Stimulated activated effector memory CD8-positive, alpha-beta T cell treated with anti-CD3 and anti-CD28 coated beads, Interleukin-12 subunit alpha, Interleukin-12 subunit beta, amount 100 ng/mL, for 72 hours (primary cell): ENCODE data around the gene ANKS1B.
A peak's percentile ranks its signal among the peaks of the same experiment; 100 is the strongest.

Experiments
- ATAC-seq: fragments of 150-1000 bp; cut with Tn5 transposase; 2 replicates; pipeline ENCODE4 v1.10.0; 2021
- DNase-seq, 2 donors: peaks; one replicate each; pipeline ENCODE4 v3.0.0; 2021 to 2022; ENCODE audit warnings: low spot score in 2 of 2
- H3K27ac Mint-ChIP-seq: one replicate; pipeline ENCODE4 v1.8.0; 2022; ENCODE audit warnings: mild to moderate bottlenecking, mixed read lengths
- H3K36me3 Mint-ChIP-seq: one replicate; pipeline ENCODE4 v1.8.0; 2022; ENCODE audit warnings: mild to moderate bottlenecking, mixed read lengths
- H3K4me1 Mint-ChIP-seq: one replicate; pipeline ENCODE4 v1.8.0; 2022; ENCODE audit warnings: mixed read lengths
- H3K4me3 Mint-ChIP-seq: one replicate; pipeline ENCODE4 v1.8.0; 2022; ENCODE audit warnings: mild to moderate bottlenecking, mixed read lengths
- H3K9me3 Mint-ChIP-seq: one replicate; pipeline ENCODE4 v1.8.0; 2022; ENCODE audit warnings: mixed read lengths

The ANKS1B gene

GRCh38 chr12:98733667-98734350 lies 1250.9 kb downstream of the ANKS1B start:
- DNase-seq (no peak), ATAC-seq (no peak)
- Mint-ChIP-seq H3K36me3 (peaks cover 50% of the 10 kb centered on the region), H3K4me1 (peaks cover 9% of the 10 kb centered on the region), H3K27ac (no peak overlapping the region), H3K9me3 (no peaks in the 10 kb centered on the region), H3K4me3 (no peak overlapping the region)

- H3K4me1 Mint-ChIP-seq: peaks cover 2% of the 10 kb centered on the region
- no peak overlapping the region for H3K4me3 Mint-ChIP-seq
Observed at GRCh38 chr12:98730412-98730811, 1254.3 kb downstream of the ANKS1B start.

GRCh38 chr12:98727196-98727595 lies 1257.5 kb downstream of the ANKS1B start:
- H3K4me1 Mint-ChIP-seq: peaks cover 16% of the 10 kb centered on the region
- no peaks in the 10 kb centered on the region for H3K9me3 Mint-ChIP-seq
- no peak overlapping the region for H3K4me3 Mint-ChIP-seq
- DNase-seq: no peak
- H3K36me3 Mint-ChIP-seq: peaks cover 78% of the 10 kb centered on the region
- H3K27ac Mint-ChIP-seq: no peak overlapping the region
- ATAC-seq: no peak

More at GRCh38 chr12:98730412-98730811, 1254.3 kb downstream of the ANKS1B start:
- DNase-seq (no peak), ATAC-seq (no peak)
- Mint-ChIP-seq H3K36me3 (peaks cover 77% of the 10 kb centered on the region), H3K9me3 (no peaks in the 10 kb centered on the region), H3K27ac (peak overlapping the region; percentile 64)

- H3K4me3 Mint-ChIP-seq: no peak overlapping the region
- ATAC-seq (peak; percentile 77), DNase-seq (peak; percentile 29 to 76)
- peaks cover 74% of the 10 kb centered on the region for H3K36me3 Mint-ChIP-seq
- peak overlapping the region; percentile 40 for H3K27ac Mint-ChIP-seq
- no peaks in the 10 kb centered on the region for H3K9me3 Mint-ChIP-seq
- H3K4me1 Mint-ChIP-seq: peaks cover 16% of the 10 kb centered on the region
Observed at GRCh38 chr12:98725476-98726247, 1259.1 kb downstream of the ANKS1B start.

- peak; percentile 85 for ATAC-seq
- Mint-ChIP-seq H3K4me3 (no peak overlapping the region), H3K4me1 (peaks cover 16% of the 10 kb centered on the region), H3K36me3 (peaks cover 70% of the 10 kb centered on the region), H3K27ac (peak overlapping the region; percentile 40), H3K9me3 (no peaks in the 10 kb centered on the region)
- no peak for DNase-seq
Observed at GRCh38 chr12:98724384-98725155, 1260.2 kb downstream of the ANKS1B start.

- no peak for DNase-seq
- Mint-ChIP-seq H3K9me3 (no peaks in the 10 kb centered on the region), H3K36me3 (peaks cover 69% of the 10 kb centered on the region), H3K4me3 (no peak overlapping the region), H3K27ac (peak overlapping the region; percentile 20), H3K4me1 (peaks cover 16% of the 10 kb centered on the region)
- ATAC-seq: no peak
Observed at GRCh38 chr12:98721204-98721702, 1263.5 kb downstream of the ANKS1B start.

GRCh38 chr12:98719515-98720504 lies 1264.9 kb downstream of the ANKS1B start:
- H3K27ac Mint-ChIP-seq: peak overlapping the region; percentile 8
- ATAC-seq (no peak), DNase-seq (no peak)
- peaks cover 9% of the 10 kb centered on the region for H3K4me1 Mint-ChIP-seq
- no peak overlapping the region for H3K4me3 Mint-ChIP-seq
- H3K9me3 Mint-ChIP-seq: no peaks in the 10 kb centered on the region
- peaks cover 68% of the 10 kb centered on the region for H3K36me3 Mint-ChIP-seq

GRCh38 chr12:98714426-98714825 lies 1270.3 kb downstream of the ANKS1B start:
- ATAC-seq (no peak), DNase-seq (no peak)
- Mint-ChIP-seq H3K9me3 (no peaks in the 10 kb centered on the region), H3K4me3 (no peak overlapping the region), H3K27ac (no peak overlapping the region), H3K36me3 (peaks cover 72% of the 10 kb centered on the region), H3K4me1 (no peaks in the 10 kb centered on the region)

GRCh38 chr12:98709022-98709421 lies 1275.7 kb downstream of the ANKS1B start:
- H3K4me1 Mint-ChIP-seq: no peaks in the 10 kb centered on the region
- H3K4me3 Mint-ChIP-seq: no peak overlapping the region
- no peak for ATAC-seq
- H3K36me3 Mint-ChIP-seq: peaks cover 53% of the 10 kb centered on the region
- DNase-seq: no peak
- peak overlapping the region; percentile 1 for H3K27ac Mint-ChIP-seq
- no peaks in the 10 kb centered on the region for H3K9me3 Mint-ChIP-seq

GRCh38 chr12:98701166-98701565 lies 1283.6 kb downstream of the ANKS1B start:
- no peak for ATAC-seq
- Mint-ChIP-seq H3K36me3 (peaks cover 33% of the 10 kb centered on the region), H3K27ac (no peak overlapping the region), H3K4me1 (peaks cover 15% of the 10 kb centered on the region), H3K4me3 (no peak overlapping the region), H3K9me3 (no peaks in the 10 kb centered on the region)
- no peak for DNase-seq

- H3K36me3 Mint-ChIP-seq: peaks cover 46% of the 10 kb centered on the region
- H3K4me1 Mint-ChIP-seq: peaks cover 19% of the 10 kb centered on the region
- no peak for DNase-seq
Observed at GRCh38 chr12:98699586-98699985, 1285.2 kb downstream of the ANKS1B start.

GRCh38 chr12:98698603-98699463 lies 1285.9 kb downstream of the ANKS1B start:
- Mint-ChIP-seq H3K36me3 (peaks cover 50% of the 10 kb centered on the region), H3K9me3 (no peaks in the 10 kb centered on the region), H3K4me1 (peaks cover 25% of the 10 kb centered on the region), H3K27ac (no peak overlapping the region), H3K4me3 (no peak overlapping the region)
- peak; percentile 82 for ATAC-seq
- DNase-seq: peak; percentile 24 to 58

More at GRCh38 chr12:98699586-98699985, 1285.2 kb downstream of the ANKS1B start:
- no peak for ATAC-seq
- Mint-ChIP-seq H3K9me3 (no peaks in the 10 kb centered on the region), H3K27ac (no peak overlapping the region), H3K4me3 (no peak overlapping the region)

GRCh38 chr12:98697209-98697608 lies 1287.5 kb downstream of the ANKS1B start:
- peak; percentile 92 for ATAC-seq
- peaks cover 50% of the 10 kb centered on the region for H3K36me3 Mint-ChIP-seq
- H3K4me3 Mint-ChIP-seq: no peak overlapping the region

More at GRCh38 chr12:98697209-98697608, 1287.5 kb downstream of the ANKS1B start:
- peak overlapping the region; percentile 11 for H3K27ac Mint-ChIP-seq
- no peaks in the 10 kb centered on the region for H3K9me3 Mint-ChIP-seq
- H3K4me1 Mint-ChIP-seq: peaks cover 25% of the 10 kb centered on the region
- no peak for DNase-seq
